HEK293 (cell line): ENCODE data around the gene NEURL1.

ENCODE experiments used
- SCRT2 ChIP-seq: fragments of 450-650 bp; formaldehyde crosslinking; IDR thresholded peaks from 2 replicates; pipeline ENCODE4 v1.5.1; 2016; ENCODE audit warnings: missing biosample characterization, missing genetic modification characterization
- TCF7L2 ChIP-seq: IDR thresholded peaks from 2 replicates; pipeline ENCODE4 v1.6.1; 2011; ENCODE audit warnings: low read depth, mild to moderate bottlenecking, inconsistent platforms, low read length, moderate library complexity, borderline replicate concordance
- ZBTB17 ChIP-seq: fragments of 450-650 bp; formaldehyde crosslinking; IDR thresholded peaks from 2 replicates; pipeline ENCODE4 v1.5.1; 2016; ENCODE audit warnings: missing biosample characterization, missing genetic modification characterization
- ZBTB7A ChIP-seq: fragments of 450-650 bp; formaldehyde crosslinking; IDR thresholded peaks from 2 replicates; pipeline ENCODE4 v1.5.1; 2016; ENCODE audit warnings: low read depth, missing biosample characterization, missing genetic modification characterization
- ZFP3 ChIP-seq: fragments of 450-650 bp; formaldehyde crosslinking; IDR thresholded peaks from 2 replicates; pipeline ENCODE4 v1.5.1; 2016; ENCODE audit warnings: low read depth, missing biosample characterization, missing genetic modification characterization
- ZNF133 ChIP-seq: fragments of 450-650 bp; formaldehyde crosslinking; IDR thresholded peaks from 2 replicates; pipeline ENCODE4 v1.5.1; 2016; ENCODE audit warnings: missing biosample characterization, missing genetic modification characterization
- ZNF202 ChIP-seq: fragments of 450-650 bp; formaldehyde crosslinking; IDR thresholded peaks from 2 replicates; pipeline ENCODE4 v1.5.1; 2016; ENCODE audit warnings: missing biosample characterization, missing genetic modification characterization, borderline replicate concordance
- ZNF24 ChIP-seq: fragments of 450-650 bp; formaldehyde crosslinking; IDR thresholded peaks from 2 replicates; pipeline ENCODE4 v1.5.1; 2016; ENCODE audit warnings: missing biosample characterization, missing genetic modification characterization
- ZNF248 ChIP-seq: fragments of 450-650 bp; formaldehyde crosslinking; IDR thresholded peaks from 2 replicates; pipeline ENCODE4 v1.5.1; 2017; ENCODE audit warnings: missing biosample characterization, missing genetic modification characterization
- ZNF266 ChIP-seq: fragments of 450-650 bp; formaldehyde crosslinking; IDR thresholded peaks from 2 replicates; pipeline ENCODE4 v1.5.1; 2016; ENCODE audit warnings: missing biosample characterization, missing genetic modification characterization, low read depth
- ZNF341 ChIP-seq: fragments of 450-650 bp; formaldehyde crosslinking; IDR thresholded peaks from 2 replicates; pipeline ENCODE4; 2016; ENCODE audit warnings: low read depth, missing biosample characterization, missing genetic modification characterization
- ZNF416 ChIP-seq: fragments of 450-650 bp; formaldehyde crosslinking; IDR thresholded peaks from 2 replicates; pipeline ENCODE4 v1.5.1; 2016; ENCODE audit warnings: missing biosample characterization, missing genetic modification characterization
- ZNF423 ChIP-seq: fragments of 450-650 bp; formaldehyde crosslinking; IDR thresholded peaks from 2 replicates; pipeline ENCODE4 v1.5.1; 2016; ENCODE audit warnings: missing biosample characterization, missing genetic modification characterization
- ZNF501 ChIP-seq: fragments of 450-650 bp; formaldehyde crosslinking; IDR thresholded peaks from 2 replicates; pipeline ENCODE4 v1.5.1; 2016; ENCODE audit warnings: missing biosample characterization, missing genetic modification characterization
- ZNF529 ChIP-seq: fragments of 450-650 bp; formaldehyde crosslinking; IDR thresholded peaks from 2 replicates; pipeline ENCODE4 v1.5.1; 2017; ENCODE audit warnings: missing genetic modification characterization, missing biosample characterization; ENCODE audit not compliant: insufficient replicate concordance
- ZNF571 ChIP-seq: fragments of 450-650 bp; formaldehyde crosslinking; IDR thresholded peaks from 2 replicates; pipeline ENCODE4 v1.5.0; 2017; ENCODE audit warnings: missing biosample characterization, missing genetic modification characterization
- ZNF621 ChIP-seq: fragments of 450-650 bp; formaldehyde crosslinking; IDR thresholded peaks from 2 replicates; pipeline ENCODE4 v1.5.1; 2017; ENCODE audit warnings: missing biosample characterization, missing genetic modification characterization
- ZNF660 ChIP-seq: fragments of 450-650 bp; IDR thresholded peaks from 2 replicates; pipeline ENCODE4 v1.5.1; 2018; ENCODE audit warnings: missing biosample characterization, mild to moderate bottlenecking, missing genetic modification characterization
- ZNF677 ChIP-seq: fragments of 450-650 bp; IDR thresholded peaks from 2 replicates; pipeline ENCODE4 v1.5.0; 2018; ENCODE audit warnings: missing biosample characterization, mild to moderate bottlenecking, missing genetic modification characterization, moderate library complexity
- ZNF777 ChIP-seq: fragments of 450-650 bp; formaldehyde crosslinking; IDR thresholded peaks from 2 replicates; pipeline ENCODE4 v1.5.1; 2017; ENCODE audit warnings: missing biosample characterization, missing genetic modification characterization, borderline replicate concordance
- ZNF792 ChIP-seq: fragments of 450-650 bp; formaldehyde crosslinking; IDR thresholded peaks from 2 replicates; pipeline ENCODE4 v1.5.1; 2016; ENCODE audit warnings: missing biosample characterization, missing genetic modification characterization
- ZSCAN16 ChIP-seq: fragments of 450-650 bp; formaldehyde crosslinking; IDR thresholded peaks from 2 replicates; pipeline ENCODE4 v1.5.1; 2016; ENCODE audit warnings: missing biosample characterization, missing genetic modification characterization
- TF ChIP-seq, protein P1 (sequence below): fragments of 450-650 bp; formaldehyde crosslinking; optimal IDR thresholded peaks from 2 replicates; pipeline ENCODE3; 2016; ENCODE audit warnings: missing biosample characterization, mild to moderate bottlenecking, missing genetic modification characterization
- TF ChIP-seq, protein P2 (sequence below): fragments of 450-650 bp; formaldehyde crosslinking; IDR thresholded peaks from 2 replicates; pipeline ENCODE4 v1.5.1; 2016; ENCODE audit warnings: missing biosample characterization, missing genetic modification characterization
- TF ChIP-seq, protein P3 (sequence below): fragments of 450-650 bp; formaldehyde crosslinking; IDR thresholded peaks from 2 replicates; pipeline ENCODE4; 2016; ENCODE audit warnings: missing biosample characterization, missing genetic modification characterization
- TF ChIP-seq, protein P4 (sequence below): fragments of 450-650 bp; formaldehyde crosslinking; IDR thresholded peaks from 2 replicates; pipeline ENCODE4 v1.5.1; 2016; ENCODE audit warnings: missing biosample characterization, missing genetic modification characterization
- TF ChIP-seq, protein P5 (sequence below): fragments of 450-650 bp; formaldehyde crosslinking; IDR thresholded peaks from 2 replicates; pipeline ENCODE4 v1.5.1; 2017; ENCODE audit warnings: missing biosample characterization, missing genetic modification characterization

NEURL1 gene

DNA sequence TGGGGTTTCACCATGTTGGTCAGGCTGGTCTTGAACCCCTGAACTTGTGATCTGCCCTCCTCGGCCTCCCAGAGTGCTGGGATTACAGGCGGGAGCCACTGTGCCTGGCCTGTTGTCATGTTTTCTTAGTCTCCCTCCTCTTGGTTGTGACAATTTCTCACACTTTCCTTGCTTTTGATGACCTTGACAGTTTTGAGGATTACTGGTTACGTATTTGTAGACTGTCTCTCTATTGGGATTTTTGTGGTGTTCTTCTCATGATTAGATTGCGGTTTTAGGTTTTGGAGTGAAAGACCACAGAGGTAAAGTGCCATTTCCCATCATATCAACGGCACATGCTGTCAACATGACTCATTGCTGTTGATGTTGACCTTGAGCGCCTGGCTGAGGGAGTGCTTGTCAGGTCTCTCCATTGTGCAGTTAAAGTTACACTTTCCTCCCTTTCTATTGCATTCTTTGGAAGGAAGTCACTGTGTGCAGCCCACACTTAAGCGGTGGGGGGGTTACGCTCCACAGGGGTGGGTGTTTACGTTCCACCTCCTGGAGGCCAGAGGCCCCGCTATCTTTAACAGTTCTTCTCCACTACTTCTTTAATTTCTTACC, 10.8 kb downstream of the NEURL1 start (continued):
- TF ChIP-seq ZBTB17 (tag by site-specific recombination) (peak; percentile 55), ZNF677 (peak; percentile 96), ZNF501 (no peak), TCF7L2 (no peak), ZNF621 (tag by site-specific recombination) (no peak), ZFP3 (no peak), ZNF416 (tag by site-specific recombination) (no peak), ZNF777 (tag by site-specific recombination) (no peak), ZNF266 (tag by site-specific recombination) (no peak), ZNF571 (tag by site-specific recombination) (no peak), ZNF202 (tag by site-specific recombination) (no peak), ZNF248 (tag by site-specific recombination) (no peak), SCRT2 (no peak), ZNF529 (tag by site-specific recombination) (no peak), ZNF24 (tag by site-specific recombination) (peak; percentile 86; the same call in 1 of the 2 replicates), ZSCAN16 (tag by site-specific recombination) (no peak), ZNF133 (tag by site-specific recombination) (no peak), ZNF792 (tag by site-specific recombination) (no peak), ZBTB7A (no peak), ZNF660 (tag by site-specific recombination) (peak; percentile 89), ZNF423 (tag by site-specific recombination) (no peak), ZNF341 (tag by site-specific recombination) (no peak)
- TF ChIP-seq, protein P1, sequence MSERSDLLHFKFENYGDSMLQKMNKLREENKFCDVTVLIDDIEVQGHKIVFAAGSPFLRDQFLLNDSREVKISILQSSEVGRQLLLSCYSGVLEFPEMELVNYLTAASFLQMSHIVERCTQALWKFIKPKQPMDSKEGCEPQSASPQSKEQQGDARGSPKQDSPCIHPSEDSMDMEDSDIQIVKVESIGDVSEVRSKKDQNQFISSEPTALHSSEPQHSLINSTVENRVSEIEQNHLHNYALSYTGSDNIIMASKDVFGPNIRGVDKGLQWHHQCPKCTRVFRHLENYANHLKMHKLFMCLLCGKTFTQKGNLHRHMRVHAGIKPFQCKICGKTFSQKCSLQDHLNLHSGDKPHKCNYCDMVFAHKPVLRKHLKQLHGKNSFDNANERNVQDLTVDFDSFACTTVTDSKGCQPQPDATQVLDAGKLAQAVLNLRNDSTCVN (tag by site-specific recombination): no peak
- TF ChIP-seq, protein P2, sequence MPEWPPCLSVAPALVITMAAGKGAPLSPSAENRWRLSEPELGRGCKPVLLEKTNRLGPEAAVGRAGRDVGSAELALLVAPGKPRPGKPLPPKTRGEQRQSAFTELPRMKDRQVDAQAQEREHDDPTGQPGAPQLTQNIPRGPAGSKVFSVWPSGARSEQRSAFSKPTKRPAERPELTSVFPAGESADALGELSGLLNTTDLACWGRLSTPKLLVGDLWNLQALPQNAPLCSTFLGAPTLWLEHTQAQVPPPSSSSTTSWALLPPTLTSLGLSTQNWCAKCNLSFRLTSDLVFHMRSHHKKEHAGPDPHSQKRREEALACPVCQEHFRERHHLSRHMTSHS (tag by site-specific recombination): no peak
- TF ChIP-seq, protein P3, sequence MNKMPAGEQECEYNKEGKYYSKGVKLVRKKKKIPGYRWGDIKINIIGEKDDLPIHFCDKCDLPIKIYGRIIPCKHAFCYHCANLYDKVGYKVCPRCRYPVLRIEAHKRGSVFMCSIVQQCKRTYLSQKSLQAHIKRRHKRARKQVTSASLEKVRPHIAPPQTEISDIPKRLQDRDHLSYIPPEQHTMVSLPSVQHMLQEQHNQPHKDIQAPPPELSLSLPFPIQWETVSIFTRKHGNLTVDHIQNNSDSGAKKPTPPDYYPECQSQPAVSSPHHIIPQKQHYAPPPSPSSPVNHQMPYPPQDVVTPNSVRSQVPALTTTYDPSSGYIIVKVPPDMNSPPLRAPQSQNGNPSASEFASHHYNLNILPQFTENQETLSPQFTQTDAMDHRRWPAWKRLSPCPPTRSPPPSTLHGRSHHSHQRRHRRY (tag by site-specific recombination): no peak
- TF ChIP-seq, protein P4, sequence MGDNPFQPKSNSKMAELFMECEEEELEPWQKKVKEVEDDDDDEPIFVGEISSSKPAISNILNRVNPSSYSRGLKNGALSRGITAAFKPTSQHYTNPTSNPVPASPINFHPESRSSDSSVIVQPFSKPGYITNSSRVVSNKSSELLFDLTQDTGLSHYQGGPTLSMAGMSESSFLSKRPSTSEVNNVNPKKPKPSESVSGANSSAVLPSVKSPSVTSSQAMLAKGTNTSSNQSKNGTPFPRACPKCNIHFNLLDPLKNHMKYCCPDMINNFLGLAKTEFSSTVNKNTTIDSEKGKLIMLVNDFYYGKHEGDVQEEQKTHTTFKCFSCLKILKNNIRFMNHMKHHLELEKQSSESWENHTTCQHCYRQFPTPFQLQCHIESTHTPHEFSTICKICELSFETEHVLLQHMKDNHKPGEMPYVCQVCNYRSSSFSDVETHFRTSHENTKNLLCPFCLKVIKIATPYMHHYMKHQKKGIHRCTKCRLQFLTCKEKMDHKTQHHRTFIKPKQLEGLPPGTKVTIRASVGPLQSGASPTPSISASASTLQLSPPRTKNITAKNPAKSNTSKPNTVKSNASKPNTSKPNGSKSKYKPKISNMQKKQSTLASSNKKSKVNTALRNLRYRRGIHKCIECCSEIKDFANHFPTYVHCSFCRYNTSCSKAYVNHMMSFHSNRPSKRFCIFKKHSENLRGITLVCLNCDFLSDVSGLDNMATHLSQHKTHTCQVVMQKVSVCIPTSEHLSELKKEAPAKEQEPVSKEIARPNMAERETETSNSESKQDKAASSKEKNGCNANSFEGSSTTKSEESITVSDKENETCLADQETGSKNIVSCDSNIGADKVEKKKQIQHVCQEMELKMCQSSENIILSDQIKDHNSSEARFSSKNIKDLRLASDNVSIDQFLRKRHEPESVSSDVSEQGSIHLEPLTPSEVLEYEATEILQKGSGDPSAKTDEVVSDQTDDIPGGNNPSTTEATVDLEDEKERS (tag by site-specific recombination): no peak
- TF ChIP-seq, protein P5, sequence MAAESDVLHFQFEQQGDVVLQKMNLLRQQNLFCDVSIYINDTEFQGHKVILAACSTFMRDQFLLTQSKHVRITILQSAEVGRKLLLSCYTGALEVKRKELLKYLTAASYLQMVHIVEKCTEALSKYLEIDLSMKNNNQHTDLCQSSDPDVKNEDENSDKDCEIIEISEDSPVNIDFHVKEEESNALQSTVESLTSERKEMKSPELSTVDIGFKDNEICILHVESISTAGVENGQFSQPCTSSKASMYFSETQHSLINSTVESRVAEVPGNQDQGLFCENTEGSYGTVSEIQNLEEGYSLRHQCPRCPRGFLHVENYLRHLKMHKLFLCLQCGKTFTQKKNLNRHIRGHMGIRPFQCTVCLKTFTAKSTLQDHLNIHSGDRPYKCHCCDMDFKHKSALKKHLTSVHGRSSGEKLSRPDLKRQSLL (tag by site-specific recombination): no peak
